Coronary artery (tissue), 2 donors: Measurements from ENCODE around the gene OSER1.

Source experiments
- DNase-seq: peaks from one replicate; pipeline ENCODE4 v3.0.0-alpha.2; 2017; ENCODE audit warnings: low spot score
- H3K27ac ChIP-seq, 2 donors: fragments of 200-600 bp; sonication (generic); one replicate each; pipeline ENCODE4 v1.5.1; 2016 to 2019
- H3K4me3 ChIP-seq: fragments of 200-600 bp; sonication (generic); 2 replicates; pipeline ENCODE4 v1.5.1; 2016; ENCODE audit warnings: mild to moderate bottlenecking, moderate library complexity
- CTCF ChIP-seq: fragments of 200-600 bp; sonication (generic); IDR thresholded peaks from one replicate; pipeline ENCODE4 v1.5.1; 2019; ENCODE audit warnings: antibody characterized with exemption

Gene OSER1

GRCh38 chr20:44154521-44155001 is 56.0 kb downstream of the OSER1 start:
- Histone ChIP-seq H3K4me3 (peak overlapping the region; percentile 40), H3K27ac (peak overlapping the region; percentile 86 to 96)
- DNase-seq, result peak; percentile 85
- no peak for TF ChIP-seq CTCF

GRCh38 chr20:44153636-44154043 is 56.9 kb downstream of the OSER1 start:
- peak; percentile 83 for DNase-seq
- Histone ChIP-seq H3K4me3 (peak overlapping the region; percentile 46), H3K27ac (peak overlapping the region; percentile 86 to 96)
- no peak for TF ChIP-seq CTCF

- Histone ChIP-seq H3K27ac (peak overlapping the region; percentile 86 to 96), H3K4me3 (peak overlapping the region; percentile 15)
- TF ChIP-seq CTCF, result no peak
- peak; percentile 84 for DNase-seq
Measured at GRCh38 chr20:44151621-44152416, 58.8 kb downstream of the OSER1 start.

GRCh38 chr20:44146272-44146671 is 64.3 kb downstream of the OSER1 start:
- no peak for DNase-seq
- H3K27ac ChIP-seq, result peak overlapping the region; percentile 23 to 72
- H3K4me3 ChIP-seq, result no peak overlapping the region
- TF ChIP-seq CTCF, result no peak
